ENCODE results near the gene RPL15. TPM values are rescaled to one million over a fixed set of nuclear protein-coding genes. Genes with fewer than 3 reads are reported as not detected.

The RPL15 gene
- total and polyA plus RNA-seq, 10 of the 15 experiments (the other 5 are each of a cell fraction or from before 2014, with no cell fraction given) = 2,885 to 10,761 (median 4,017) TPM

DNA sequence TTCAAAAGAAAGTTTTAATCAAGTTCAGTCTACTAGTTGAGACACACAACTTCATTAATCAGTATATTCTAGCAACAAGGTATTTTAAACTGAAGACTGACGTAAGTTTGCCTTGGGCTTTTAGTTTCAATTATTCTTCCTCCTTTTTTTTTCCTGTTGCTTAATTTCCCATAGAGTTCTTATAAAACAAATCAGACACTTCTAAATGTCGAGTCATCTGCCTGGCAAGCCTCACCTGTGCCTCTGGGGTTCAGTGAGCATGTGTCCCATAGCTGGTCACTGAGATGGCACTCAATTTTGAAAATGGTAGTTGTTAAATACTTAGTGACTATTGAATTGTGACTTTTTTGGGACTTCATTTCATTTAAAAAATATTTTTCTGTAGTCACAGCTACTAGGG, 27.5 kb upstream of the RPL15 start:
- RAD21 ChIA-PET (ENCODE audit: unreplicated experiment) = interaction anchor here (1.0 to 2.1 kb wide), 10 partner anchors 19 to 107 kb away, joined by 3 to 20 read pairs (median 4); no protein-coding TSS in a partner anchor
- no peaks in the 10 kb centered on the region; the same call in 1 of the 2 replicates for H4K20me1 ChIP-seq (ENCODE audit: control insufficient read depth, insufficient read depth)
- CTCF ChIA-PET = interaction anchor here (0.9 to 7.2 kb wide), 22 partner anchors 9 to 263 kb away, joined by 3 to 103 read pairs (median 8); partner anchors contain the start of genes NKIRAS1 and RPL15
- TF ChIP-seq BACH1 (IDR thresholded peaks at IDR 0.05; ENCODE audit: borderline replicate concordance) (no peak), MXI1 (IDR thresholded peaks at IDR 0.05; ENCODE audit: low read depth, low read length) (no peak), JUND (IDR thresholded peaks at IDR 0.05; ENCODE audit: low read depth, low read length) (no peak)
- intact Hi-C loops (cut with micrococcal nuclease; ENCODE audit: unreplicated experiment) (no loop called here), in situ Hi-C loops (cut with MboI) (no loop called here)
- peaks cover 2% of the 10 kb centered on the region for H3K79me2 ChIP-seq (ENCODE audit: control insufficient read depth, insufficient read depth, low read length)
- no TSS peak for BruUV-seq (replicated peaks)
- DNase-seq (ENCODE audit: low read depth, low spot score) (no peak), ATAC-seq (no peak), FAIRE-seq (no peak)
- no peaks in the 10 kb centered on the region for H3K27me3 ChIP-seq (replicated peaks in 1 of 2; ENCODE audit: control insufficient read depth in 2 of 2, insufficient read depth in 2 of 2, low read length in 1 of 2)
- no peaks in the 10 kb centered on the region for H3K4me1 ChIP-seq (ENCODE audit: control insufficient read depth, insufficient read depth, low read length)
- POLR2A ChIA-PET = no interaction called here
- H3K4me3 ChIP-seq = no peak overlapping the region
- 75% methylated on average over 2 of the region's 2 CpGs for WGBS (ENCODE audit: insufficient coverage, insufficient replicate concordance, low lambda C conversion rate, missing lambda C conversion rate)
- peaks cover 9 to 25% of the 10 kb centered on the region in 2 experiments for H3K36me3 ChIP-seq (ENCODE audit: control insufficient read depth in 2 of 2, insufficient read depth in 2 of 2, low read length in 1 of 2)
- H3K27ac ChIP-seq (ENCODE audit: control insufficient read depth, insufficient read depth) = no peak overlapping the region
- no peak overlapping the region for H2AFZ ChIP-seq (ENCODE audit: control insufficient read depth, low read depth, low read length)
- no peak overlapping the region for H3K9ac ChIP-seq (ENCODE audit: control insufficient read depth, insufficient read depth, low read length)
- no peaks in the 10 kb centered on the region for H3K9me3 ChIP-seq (replicated peaks; ENCODE audit: control insufficient read depth, insufficient read depth, low read length)
- no peak overlapping the region for H3K4me2 ChIP-seq (ENCODE audit: control insufficient read depth, insufficient read depth)
- SMC1A ChIA-PET (ENCODE audit: uncharacterized antibody, unreplicated experiment) = interaction anchor here (0.7 to 4.8 kb wide), 12 partner anchors 13 to 240 kb away, joined by 3 to 36 read pairs (median 5); no protein-coding TSS in a partner anchor

GRCh38 chr3:23889950-23890349, 27.0 kb upstream of the RPL15 start:
- CTCF ChIA-PET = interaction anchor here (1.9 to 7.2 kb wide), 9 partner anchors 13 to 110 kb away, joined by 7 to 103 read pairs (median 13); no protein-coding TSS in a partner anchor
- WGBS (ENCODE audit: insufficient coverage, insufficient replicate concordance, low lambda C conversion rate, missing lambda C conversion rate) = over 99% methylated on average over 5 of the region's 5 CpGs
- no peak for TF ChIP-seq NFYA (IDR thresholded peaks at IDR 0.05; ENCODE audit: borderline replicate concordance, low read depth, low read length)
- TF ChIP-seq KDM1A (IDR thresholded peaks at IDR 0.05; ENCODE audit: borderline replicate concordance) = no peak
- TF ChIP-seq, protein P1, sequence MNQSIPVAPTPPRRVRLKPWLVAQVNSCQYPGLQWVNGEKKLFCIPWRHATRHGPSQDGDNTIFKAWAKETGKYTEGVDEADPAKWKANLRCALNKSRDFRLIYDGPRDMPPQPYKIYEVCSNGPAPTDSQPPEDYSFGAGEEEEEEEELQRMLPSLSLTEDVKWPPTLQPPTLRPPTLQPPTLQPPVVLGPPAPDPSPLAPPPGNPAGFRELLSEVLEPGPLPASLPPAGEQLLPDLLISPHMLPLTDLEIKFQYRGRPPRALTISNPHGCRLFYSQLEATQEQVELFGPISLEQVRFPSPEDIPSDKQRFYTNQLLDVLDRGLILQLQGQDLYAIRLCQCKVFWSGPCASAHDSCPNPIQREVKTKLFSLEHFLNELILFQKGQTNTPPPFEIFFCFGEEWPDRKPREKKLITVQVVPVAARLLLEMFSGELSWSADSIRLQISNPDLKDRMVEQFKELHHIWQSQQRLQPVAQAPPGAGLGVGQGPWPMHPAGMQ (IDR thresholded peaks at IDR 0.05; ENCODE audit: borderline replicate concordance) = no peak
- TF ChIP-seq, protein P2, sequence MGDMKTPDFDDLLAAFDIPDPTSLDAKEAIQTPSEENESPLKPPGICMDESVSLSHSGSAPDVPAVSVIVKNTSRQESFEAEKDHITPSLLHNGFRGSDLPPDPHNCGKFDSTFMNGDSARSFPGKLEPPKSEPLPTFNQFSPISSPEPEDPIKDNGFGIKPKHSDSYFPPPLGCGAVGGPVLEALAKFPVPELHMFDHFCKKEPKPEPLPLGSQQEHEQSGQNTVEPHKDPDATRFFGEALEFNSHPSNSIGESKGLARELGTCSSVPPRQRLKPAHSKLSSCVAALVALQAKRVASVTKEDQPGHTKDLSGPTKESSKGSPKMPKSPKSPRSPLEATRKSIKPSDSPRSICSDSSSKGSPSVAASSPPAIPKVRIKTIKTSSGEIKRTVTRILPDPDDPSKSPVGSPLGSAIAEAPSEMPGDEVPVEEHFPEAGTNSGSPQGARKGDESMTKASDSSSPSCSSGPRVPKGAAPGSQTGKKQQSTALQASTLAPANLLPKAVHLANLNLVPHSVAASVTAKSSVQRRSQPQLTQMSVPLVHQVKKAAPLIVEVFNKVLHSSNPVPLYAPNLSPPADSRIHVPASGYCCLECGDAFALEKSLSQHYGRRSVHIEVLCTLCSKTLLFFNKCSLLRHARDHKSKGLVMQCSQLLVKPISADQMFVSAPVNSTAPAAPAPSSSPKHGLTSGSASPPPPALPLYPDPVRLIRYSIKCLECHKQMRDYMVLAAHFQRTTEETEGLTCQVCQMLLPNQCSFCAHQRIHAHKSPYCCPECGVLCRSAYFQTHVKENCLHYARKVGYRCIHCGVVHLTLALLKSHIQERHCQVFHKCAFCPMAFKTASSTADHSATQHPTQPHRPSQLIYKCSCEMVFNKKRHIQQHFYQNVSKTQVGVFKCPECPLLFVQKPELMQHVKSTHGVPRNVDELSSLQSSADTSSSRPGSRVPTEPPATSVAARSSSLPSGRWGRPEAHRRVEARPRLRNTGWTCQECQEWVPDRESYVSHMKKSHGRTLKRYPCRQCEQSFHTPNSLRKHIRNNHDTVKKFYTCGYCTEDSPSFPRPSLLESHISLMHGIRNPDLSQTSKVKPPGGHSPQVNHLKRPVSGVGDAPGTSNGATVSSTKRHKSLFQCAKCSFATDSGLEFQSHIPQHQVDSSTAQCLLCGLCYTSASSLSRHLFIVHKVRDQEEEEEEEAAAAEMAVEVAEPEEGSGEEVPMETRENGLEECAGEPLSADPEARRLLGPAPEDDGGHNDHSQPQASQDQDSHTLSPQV (IDR thresholded peaks at IDR 0.05) = no peak
- no peak for TF ChIP-seq FOXK2 (IDR thresholded peaks at IDR 0.05)
- TF ChIP-seq, protein P3, sequence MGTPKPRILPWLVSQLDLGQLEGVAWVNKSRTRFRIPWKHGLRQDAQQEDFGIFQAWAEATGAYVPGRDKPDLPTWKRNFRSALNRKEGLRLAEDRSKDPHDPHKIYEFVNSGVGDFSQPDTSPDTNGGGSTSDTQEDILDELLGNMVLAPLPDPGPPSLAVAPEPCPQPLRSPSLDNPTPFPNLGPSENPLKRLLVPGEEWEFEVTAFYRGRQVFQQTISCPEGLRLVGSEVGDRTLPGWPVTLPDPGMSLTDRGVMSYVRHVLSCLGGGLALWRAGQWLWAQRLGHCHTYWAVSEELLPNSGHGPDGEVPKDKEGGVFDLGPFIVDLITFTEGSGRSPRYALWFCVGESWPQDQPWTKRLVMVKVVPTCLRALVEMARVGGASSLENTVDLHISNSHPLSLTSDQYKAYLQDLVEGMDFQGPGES (IDR thresholded peaks at IDR 0.05) = no peak
- no peak for TF ChIP-seq HCFC1 (IDR thresholded peaks at IDR 0.05; ENCODE audit: low read length)

More at GRCh38 chr3:23889950-23890349, 27.0 kb upstream of the RPL15 start:
- Histone ChIP-seq H3K9me3 (replicated peaks; ENCODE audit: control insufficient read depth, insufficient read depth, low read length) (no peaks in the 10 kb centered on the region), H3K79me2 (ENCODE audit: control insufficient read depth, insufficient read depth, low read length) (no peaks in the 10 kb centered on the region; the same call in none of the 2 replicates), H3K27ac (ENCODE audit: control insufficient read depth, insufficient read depth) (no peak overlapping the region), H2AFZ (ENCODE audit: control insufficient read depth, low read depth, low read length) (no peak overlapping the region), H3K36me3 (ENCODE audit: control insufficient read depth in 2 of 2, insufficient read depth in 2 of 2, low read length in 1 of 2) (peaks cover 9 to 25% of the 10 kb centered on the region in 2 experiments), H3K4me3 (no peak overlapping the region), H3K9ac (ENCODE audit: control insufficient read depth, insufficient read depth, low read length) (no peak overlapping the region), H3K27me3 (replicated peaks in 1 of 2; ENCODE audit: control insufficient read depth in 2 of 2, insufficient read depth in 2 of 2, low read length in 1 of 2) (no peaks in the 10 kb centered on the region), H3K4me2 (ENCODE audit: control insufficient read depth, insufficient read depth) (no peak overlapping the region), H4K20me1 (ENCODE audit: control insufficient read depth, insufficient read depth) (no peaks in the 10 kb centered on the region; the same call in 1 of the 2 replicates), H3K4me1 (ENCODE audit: control insufficient read depth, insufficient read depth, low read length) (no peaks in the 10 kb centered on the region)
- ChIA-PET SMC1A (ENCODE audit: uncharacterized antibody, unreplicated experiment) (interaction anchor here (0.7 to 4.8 kb wide), 7 partner anchors 18 to 112 kb away, joined by 3 to 36 read pairs (median 4); no protein-coding TSS in a partner anchor), RAD21 (ENCODE audit: unreplicated experiment) (interaction anchor here (1.0 to 2.0 kb wide), 3 partner anchors 20 to 107 kb away, joined by 3 to 15 read pairs (median 6); no protein-coding TSS in a partner anchor), POLR2A (no interaction called here)
- in situ Hi-C loops (cut with MboI) = loop anchor here (10.0 kb wide), 1 partner anchor 355 kb away; no protein-coding TSS in a partner anchor
- no peak for FAIRE-seq
- no peak for DNase-seq (ENCODE audit: low read depth, low spot score)
- no peak for ATAC-seq
- intact Hi-C loops (cut with micrococcal nuclease; ENCODE audit: unreplicated experiment) = loop anchor here (2.0 to 10.0 kb wide), 3 partner anchors 107 to 345 kb away; no protein-coding TSS in a partner anchor
- no TSS peak for BruUV-seq (replicated peaks)
